Fibroblast of skin of right quadriceps (primary cell): Measurements from ENCODE around the gene SDF4.

ENCODE experiments used
- DNase-seq: peaks from one replicate; pipeline ENCODE4 v3.0.0-alpha.2; 2013

SDF4 gene

GRCh38 chr1:1231400-1232207 lies at the start of gene SDF4:
SDF4 (minus strand) TSS chr1:1232001; CDS start chr1:1228772, 3,229 bp downstream.
- DNase-seq, result peak; percentile 97

GRCh38 chr1:1280782-1281481 lies 49.1 kb upstream of the SDF4 start:
- DNase-seq, result no peak

GRCh38 chr1:1279028-1279427 lies 47.2 kb upstream of the SDF4 start:
- no peak for DNase-seq

- no peak for DNase-seq
Measured at GRCh38 chr1:1278620-1279019, 46.8 kb upstream of the SDF4 start.

GRCh38 chr1:1275836-1276235 lies 44.0 kb upstream of the SDF4 start:
- no peak for DNase-seq

GRCh38 chr1:1274931-1275431 lies 43.2 kb upstream of the SDF4 start:
- no peak for DNase-seq

- no peak for DNase-seq
Measured at GRCh38 chr1:1274299-1274930, 42.6 kb upstream of the SDF4 start.

GRCh38 chr1:1273512-1274298 lies 41.9 kb upstream of the SDF4 start, which contains the start of gene UBE2J2:
UBE2J2 (minus strand) TSS chr1:1273854; CDS start chr1:1267992, 5,862 bp downstream.
- peak; percentile 90 for DNase-seq

- no peak for DNase-seq
Measured at GRCh38 chr1:1273209-1273511, 41.4 kb upstream of the SDF4 start.

GRCh38 chr1:1272341-1273208 lies 40.8 kb upstream of the SDF4 start:
- DNase-seq, result no peak

GRCh38 chr1:1270813-1271212 lies 39.0 kb upstream of the SDF4 start:
- no peak for DNase-seq

GRCh38 chr1:1268284-1268682 lies 36.5 kb upstream of the SDF4 start:
- no peak for DNase-seq

- no peak for DNase-seq
Measured at GRCh38 chr1:1267488-1268283, 35.9 kb upstream of the SDF4 start.

- peak; percentile 99 for DNase-seq
Measured at GRCh38 chr1:1264868-1265272, 33.1 kb upstream of the SDF4 start.

- no peak for DNase-seq
Measured at GRCh38 chr1:1264026-1264425, 32.2 kb upstream of the SDF4 start.

GRCh38 chr1:1262758-1263157 lies 31.0 kb upstream of the SDF4 start:
- DNase-seq, result no peak

- no peak for DNase-seq
Measured at GRCh38 chr1:1262071-1262470, 30.3 kb upstream of the SDF4 start.

- no peak for DNase-seq
Measured at GRCh38 chr1:1260843-1261560, 29.2 kb upstream of the SDF4 start.

GRCh38 chr1:1259951-1260600 lies 28.3 kb upstream of the SDF4 start:
- DNase-seq, result no peak

- DNase-seq, result no peak
Measured at GRCh38 chr1:1259540-1259939, 27.7 kb upstream of the SDF4 start.
